Suprapubic skin (tissue), 4 donors: ENCODE data around the gene NUP153. TPM values are rescaled to one million over a fixed set of nuclear protein-coding genes. Genes with fewer than 3 reads are reported as not detected.

Experiments
- DNase-seq, 2 donors: peaks; one replicate each; pipeline ENCODE4 v3.0.0-alpha.2; 2019; ENCODE audit warnings: low spot score in 2 of 2
- H3K27ac ChIP-seq: fragments of 200-600 bp; sonication (generic); one replicate; pipeline ENCODE4 v1.5.1; 2019
- H3K27me3 ChIP-seq: fragments of 200-600 bp; sonication (generic); one replicate; pipeline ENCODE4 v1.5.1; 2019
- H3K36me3 ChIP-seq: fragments of 200-600 bp; sonication (generic); one replicate; pipeline ENCODE4 v1.5.1; 2019
- H3K4me1 ChIP-seq: fragments of 200-600 bp; sonication (generic); one replicate; pipeline ENCODE4 v1.5.1; 2019
- H3K4me3 ChIP-seq: fragments of 200-600 bp; sonication (generic); one replicate; pipeline ENCODE4 v1.5.1; 2019; ENCODE audit warnings: mild to moderate bottlenecking
- H3K9me3 ChIP-seq: fragments of 200-600 bp; sonication (generic); one replicate; pipeline ENCODE4 v1.5.1; 2019
- CTCF ChIP-seq, 2 donors: fragments of 200-600 bp in 1 of 2; fragments of 450-650 bp in 1 of 2; sonication (generic) in 1 of 2; IDR thresholded peaks; one replicate each; pipeline ENCODE4 v1.5.1; 2016 to 2019; ENCODE audit warnings: antibody characterized with exemption in 2 of 2, mild to moderate bottlenecking in 1 of 2, moderate library complexity in 1 of 2
- EP300 ChIP-seq: sonication (generic); formaldehyde crosslinking; IDR thresholded peaks from one replicate; pipeline ENCODE4 v1.6.1; 2017; ENCODE audit warnings: antibody characterized with exemption
- POLR2A ChIP-seq, 2 donors: fragments of 450-650 bp; IDR thresholded peaks; one replicate each; pipeline ENCODE4 v1.6.1; 2017; ENCODE audit warnings: antibody characterized with exemption in 2 of 2, mild to moderate bottlenecking in 2 of 2, moderate library complexity in 2 of 2
- POLR2AphosphoS5 ChIP-seq, 3 donors: sonication (generic); formaldehyde crosslinking; IDR thresholded peaks; one replicate each; pipeline ENCODE4 v1.6.1; 2017; ENCODE audit warnings: antibody characterized with exemption in 3 of 3
- WGBS: methylation state at CpG from one replicate; pipeline ENCODE4 v1.1.5; 2018; 5-methylcytosine and 5-hydroxymethylcytosine counted together
- total RNA-seq, 4 donors: library from RNA; depleted of rRNA; stranded (reverse); fragments of >200 nt; gene quantifications; one replicate each; pipeline ENCODE4 v1.1.0, GENCODE V29; 2016

NUP153 gene
- total RNA-seq, 4 donors from 2014 or later: 38.6 to 46.0 (median 42.5) TPM

DNA sequence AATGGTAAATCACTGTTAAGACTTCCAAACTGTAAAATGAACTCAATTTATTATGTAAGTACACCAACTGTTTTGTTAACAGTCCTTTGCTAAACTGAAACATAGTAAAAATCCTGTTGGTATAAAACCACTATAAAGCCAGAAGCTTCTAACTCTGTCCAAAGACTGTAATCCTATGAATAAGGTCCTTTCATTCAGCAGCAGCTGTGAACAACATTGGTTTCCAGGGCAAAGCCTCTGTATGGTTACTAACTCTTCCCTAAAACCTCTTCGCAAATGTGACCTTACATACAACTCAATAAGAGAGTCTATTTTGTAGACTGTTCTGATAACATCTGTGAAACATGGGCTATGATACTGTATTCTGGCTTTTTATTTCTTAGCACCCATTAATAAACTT lies 40.1 kb downstream of the NUP153 start:
- no peak overlapping the region for H3K27ac ChIP-seq
- no peaks in the 10 kb centered on the region for H3K27me3 ChIP-seq
- no peak for DNase-seq
- H3K9me3 ChIP-seq: no peaks in the 10 kb centered on the region
- TF ChIP-seq POLR2AphosphoS5 (IDR thresholded peaks at IDR 0.05) (no peak), POLR2A (IDR thresholded peaks at IDR 0.05) (no peak), CTCF (IDR thresholded peaks at IDR 0.05) (no peak), EP300 (no peak)
- H3K4me3 ChIP-seq: no peak overlapping the region
- 81% methylated on average over 1 of the region's 1 CpG for WGBS
- H3K4me1 ChIP-seq: no peaks in the 10 kb centered on the region
- peaks cover 70% of the 10 kb centered on the region for H3K36me3 ChIP-seq

DNA sequence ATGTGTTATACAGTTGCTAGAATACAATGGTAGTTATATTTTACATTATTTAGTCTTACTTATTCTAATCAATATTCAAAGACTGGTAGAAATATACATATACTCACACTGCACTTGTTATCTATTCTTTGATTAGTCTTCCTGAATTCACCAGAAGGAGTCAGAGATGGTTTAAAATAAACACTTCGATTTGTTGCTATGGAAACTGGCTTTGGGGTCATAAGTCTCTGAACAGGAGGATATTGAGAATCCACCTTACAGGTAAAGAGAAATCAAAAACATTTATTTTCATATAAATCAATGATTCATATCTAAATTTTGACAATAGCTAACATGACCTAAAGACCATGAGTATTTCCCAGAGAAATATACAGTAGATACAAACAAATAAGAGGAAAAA lies 41.6 kb downstream of the NUP153 start:
- 89% methylated on average over 1 of the region's 1 CpG for WGBS

DNA sequence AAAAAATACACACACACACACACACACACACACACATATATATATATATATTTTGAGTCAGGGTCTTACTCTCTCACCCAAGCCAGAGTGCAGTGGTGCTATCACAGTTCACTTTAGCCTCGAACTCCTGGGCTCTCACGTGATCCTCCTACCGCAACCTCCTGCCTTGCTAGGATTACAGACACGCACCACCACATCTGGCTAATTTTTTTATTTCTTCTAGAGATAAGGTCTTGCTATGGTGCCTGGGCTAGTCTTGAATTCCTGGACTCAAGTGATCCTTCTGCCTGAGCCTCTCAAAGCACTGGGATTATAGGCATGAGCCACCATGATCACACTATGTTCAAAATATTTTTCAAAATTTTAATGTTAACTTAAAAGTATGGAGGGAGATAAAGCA lies 43.5 kb downstream of the NUP153 start:
- Histone ChIP-seq H3K27me3 (no peaks in the 10 kb centered on the region), H3K4me3 (no peak overlapping the region), H3K9me3 (no peaks in the 10 kb centered on the region), H3K27ac (no peak overlapping the region), H3K4me1 (no peaks in the 10 kb centered on the region), H3K36me3 (peaks cover 55% of the 10 kb centered on the region)
- TF ChIP-seq POLR2AphosphoS5 (IDR thresholded peaks at IDR 0.05): no peak
- no peak for TF ChIP-seq EP300
- TF ChIP-seq POLR2A (IDR thresholded peaks at IDR 0.05): no peak
- no peak for TF ChIP-seq CTCF (IDR thresholded peaks at IDR 0.05)
- WGBS: 89% methylated on average over 4 of the region's 4 CpGs
- DNase-seq: no peak

More for the DNA sequence above, 41.6 kb downstream of the NUP153 start:
- H3K9me3 ChIP-seq: no peaks in the 10 kb centered on the region
- no peak overlapping the region for H3K4me3 ChIP-seq
- TF ChIP-seq EP300: no peak
- no peak for TF ChIP-seq POLR2A (IDR thresholded peaks at IDR 0.05)
- TF ChIP-seq POLR2AphosphoS5 (IDR thresholded peaks at IDR 0.05): no peak
- no peak for TF ChIP-seq CTCF (IDR thresholded peaks at IDR 0.05)
- no peaks in the 10 kb centered on the region for H3K4me1 ChIP-seq
- H3K36me3 ChIP-seq: peaks cover 67% of the 10 kb centered on the region
- DNase-seq: no peak
- H3K27ac ChIP-seq: no peak overlapping the region
- no peaks in the 10 kb centered on the region for H3K27me3 ChIP-seq

DNA sequence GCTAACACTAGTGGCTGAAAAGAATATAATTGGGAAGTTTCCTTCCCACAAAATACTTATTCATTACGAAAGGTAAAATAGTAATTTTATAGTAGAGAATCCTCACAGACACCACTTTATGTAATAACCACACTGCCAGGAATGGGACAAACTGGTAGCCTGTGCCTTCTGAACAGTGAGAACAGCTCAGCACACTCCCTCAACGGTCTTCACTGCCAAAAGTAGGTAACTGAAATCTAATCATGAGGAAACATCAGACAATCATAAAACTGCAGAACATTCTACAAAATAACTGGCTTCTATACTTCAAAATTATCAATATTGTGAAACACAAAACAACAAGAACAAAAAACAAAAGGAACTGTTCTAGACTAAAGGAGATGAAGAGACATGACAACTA lies 44.1 kb downstream of the NUP153 start:
- Histone ChIP-seq H3K4me3 (no peak overlapping the region), H3K9me3 (no peaks in the 10 kb centered on the region), H3K36me3 (peaks cover 53% of the 10 kb centered on the region), H3K27ac (no peak overlapping the region), H3K27me3 (no peaks in the 10 kb centered on the region), H3K4me1 (no peaks in the 10 kb centered on the region)
- TF ChIP-seq POLR2AphosphoS5 (IDR thresholded peaks at IDR 0.05): no peak
- TF ChIP-seq POLR2A (IDR thresholded peaks at IDR 0.05): no peak
- no peak for DNase-seq
- WGBS: 66% methylated on average over 2 of the region's 2 CpGs

GRCh38 chr6:17656644-17657043 lies 50.1 kb downstream of the NUP153 start:
- Histone ChIP-seq H3K27me3 (no peaks in the 10 kb centered on the region), H3K27ac (no peak overlapping the region), H3K4me1 (peaks cover 11% of the 10 kb centered on the region), H3K36me3 (peaks cover 36% of the 10 kb centered on the region), H3K9me3 (no peaks in the 10 kb centered on the region), H3K4me3 (no peak overlapping the region)
- 56% methylated on average over 3 of the region's 3 CpGs for WGBS
- TF ChIP-seq EP300 (no peak), POLR2A (IDR thresholded peaks at IDR 0.05) (no peak), POLR2AphosphoS5 (IDR thresholded peaks at IDR 0.05) (no peak)
- DNase-seq: no peak

DNA sequence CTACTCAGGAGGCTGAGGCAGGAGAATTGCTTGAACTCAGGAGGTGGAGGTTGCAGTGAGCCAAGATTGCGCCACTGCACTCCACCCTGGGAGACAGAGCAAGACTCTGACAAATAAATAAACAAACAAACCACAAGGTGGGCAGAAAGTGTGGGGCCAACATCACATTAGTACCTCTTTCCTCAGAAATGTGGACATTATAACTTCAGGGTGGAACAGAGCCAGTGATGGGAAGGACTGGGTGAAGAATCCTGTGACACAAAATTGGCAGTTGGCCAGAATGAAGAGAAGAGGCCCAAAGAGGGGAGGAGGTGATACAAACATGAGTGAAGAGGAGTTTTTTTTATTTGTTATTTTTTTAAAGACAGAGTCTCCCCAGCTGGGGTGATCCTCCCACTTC lies 50.6 kb downstream of the NUP153 start:
- Histone ChIP-seq H3K4me3 (no peak overlapping the region), H3K27me3 (no peaks in the 10 kb centered on the region), H3K27ac (no peak overlapping the region), H3K9me3 (no peaks in the 10 kb centered on the region), H3K4me1 (peaks cover 11% of the 10 kb centered on the region), H3K36me3 (peaks cover 33% of the 10 kb centered on the region)
- DNase-seq: no peak
- WGBS: 94% methylated on average over 1 of the region's 1 CpG
- TF ChIP-seq CTCF (IDR thresholded peaks at IDR 0.05) (no peak), POLR2A (IDR thresholded peaks at IDR 0.05) (no peak), POLR2AphosphoS5 (IDR thresholded peaks at IDR 0.05) (no peak), EP300 (no peak)
